Stimulated activated CD4-positive, alpha-beta T cell treated with anti-CD3 and anti-CD28 coated beads, Interleukin-4, amount 100 ng/mL, for 4 hours (primary cell): ENCODE data around the gene ACSM6.

Experiments used
- DNase-seq, 2 experiments: peaks; one replicate each; pipeline ENCODE4 v3.0.0-alpha.2; 2020

ACSM6 gene

DNA sequence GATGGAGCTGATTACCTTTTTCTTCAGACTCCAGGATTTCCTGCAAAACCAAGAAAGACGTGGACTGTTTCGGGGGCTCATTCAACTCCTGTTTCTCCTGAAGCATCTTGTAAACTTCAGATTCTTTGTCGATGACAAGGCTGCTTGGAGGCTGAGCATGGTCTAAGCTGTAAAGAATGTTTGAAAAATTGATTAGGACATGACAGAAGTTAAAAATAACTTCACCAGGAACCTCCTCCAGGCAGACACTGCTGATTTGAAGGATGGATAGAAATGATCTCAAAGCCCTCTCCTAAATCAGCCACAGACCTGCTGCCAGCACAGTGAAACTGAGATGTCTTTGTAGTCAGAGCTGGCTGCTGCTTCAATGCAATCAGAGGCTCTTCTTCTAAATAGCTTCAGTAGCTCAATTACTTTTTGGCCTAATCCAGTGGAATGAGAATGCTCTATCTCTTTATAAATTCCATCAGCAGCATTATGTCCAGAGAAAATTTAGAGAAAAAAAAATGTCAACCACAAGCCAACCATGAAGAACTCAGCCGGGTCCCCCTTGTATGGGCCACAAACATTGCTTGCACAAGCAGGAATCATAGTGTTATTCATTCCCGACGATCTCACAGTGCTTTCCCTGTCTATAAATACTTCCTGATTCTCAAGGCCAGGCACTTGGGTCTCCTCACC, 53.3 kb downstream of the ACSM6 start:
- DNase-seq, result no peak

GRCh38 chr10:95247881-95248583, 54.0 kb downstream of the ACSM6 start:
- DNase-seq, result no peak

GRCh38 chr10:95248989-95249388, 55.0 kb downstream of the ACSM6 start:
- DNase-seq, result no peak

DNA sequence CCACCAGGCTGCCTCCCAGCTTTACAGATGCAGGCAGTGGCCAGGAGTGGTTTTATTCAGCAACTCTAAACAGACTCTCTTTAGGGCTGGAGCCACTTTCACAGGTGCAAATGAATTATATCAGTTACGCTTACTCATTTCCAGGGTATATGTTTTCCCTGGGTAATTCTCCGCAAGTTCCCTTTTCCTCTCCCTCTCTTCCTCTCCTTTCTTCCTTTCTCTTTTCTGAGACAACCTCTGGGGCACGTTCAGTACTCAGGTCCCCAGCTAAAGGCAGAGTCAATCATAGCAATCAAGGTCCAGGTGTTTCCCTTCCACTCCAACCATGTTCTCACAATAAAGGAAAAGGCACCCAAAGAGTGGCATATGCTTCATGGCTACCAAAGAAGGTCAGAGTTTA, 55.4 kb downstream of the ACSM6 start:
- no peak for DNase-seq

GRCh38 chr10:95250856-95251255, 56.8 kb downstream of the ACSM6 start:
- DNase-seq, result no peak

DNA sequence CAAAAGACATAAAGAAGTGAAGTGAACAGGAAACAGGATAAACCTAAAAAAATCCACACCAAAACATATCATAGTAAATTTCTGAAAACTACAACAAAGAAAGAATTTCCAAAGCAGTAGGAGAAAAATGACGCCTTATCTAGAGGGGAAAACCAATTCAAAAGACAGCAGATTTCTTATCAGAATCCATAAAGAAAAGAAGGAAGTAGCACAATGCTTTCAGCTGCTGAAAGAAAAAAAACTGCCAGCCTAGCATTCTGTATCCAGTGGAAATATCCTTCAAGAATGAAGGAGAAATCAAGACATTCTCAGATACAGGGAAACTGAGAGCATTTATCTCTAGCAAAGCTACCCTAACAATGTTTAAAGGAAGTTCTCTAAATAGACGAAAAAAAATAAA, 59.0 kb downstream of the ACSM6 start:
- no peak for DNase-seq

DNA sequence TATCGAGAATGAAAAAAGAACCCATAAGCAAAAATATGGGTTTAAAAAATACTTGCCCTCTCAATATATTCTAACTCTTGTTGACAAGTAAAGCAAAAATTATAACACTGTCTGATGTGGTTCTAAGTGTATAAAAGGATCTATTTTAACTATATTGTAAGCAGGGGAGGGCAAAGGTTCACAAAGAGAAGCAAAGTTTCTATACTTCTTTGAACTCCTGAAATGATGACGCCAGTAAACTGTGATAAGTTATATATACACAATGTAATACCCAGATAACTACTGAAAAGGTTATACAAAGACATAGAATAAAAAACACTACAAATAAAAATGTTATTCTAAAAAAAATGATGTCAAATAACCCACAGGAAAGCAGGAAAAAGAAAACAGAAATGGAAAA, 59.6 kb downstream of the ACSM6 start:
- no peak for DNase-seq

GRCh38 chr10:95254629-95255028, 60.6 kb downstream of the ACSM6 start:
- no peak for DNase-seq

GRCh38 chr10:95256268-95256667, 62.2 kb downstream of the ACSM6 start:
- DNase-seq, result no peak

GRCh38 chr10:95257849-95258248, 63.8 kb downstream of the ACSM6 start:
- DNase-seq, result no peak

DNA sequence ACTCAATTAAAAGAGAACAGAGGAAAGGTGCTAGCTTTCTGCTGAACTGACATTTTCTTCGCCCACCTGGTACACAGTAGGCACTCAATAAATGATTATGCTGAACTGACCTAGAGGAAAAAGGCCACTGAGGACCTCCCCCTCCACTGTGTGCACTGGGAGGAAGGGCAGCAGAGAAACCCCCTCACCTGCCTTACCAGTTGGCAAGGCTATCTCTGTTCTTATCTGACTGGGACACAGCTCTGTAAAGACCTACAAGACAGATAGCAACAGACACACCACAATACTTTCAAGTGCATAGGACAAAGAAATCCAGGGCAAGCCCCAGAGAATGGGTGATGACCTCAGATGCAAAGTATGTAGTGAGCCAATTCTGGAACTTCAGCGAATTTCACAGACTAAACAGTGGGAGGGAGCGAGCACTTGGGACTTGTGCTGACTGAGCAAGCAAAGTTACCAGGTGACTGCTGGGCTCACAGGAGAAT, 66.4 kb downstream of the ACSM6 start:
- no peak for DNase-seq

GRCh38 chr10:95260909-95261552, 67.0 kb downstream of the ACSM6 start:
- no peak for DNase-seq

- DNase-seq, result no peak
These were observed 67.9 kb downstream of the ACSM6 start for GRCh38 chr10:95261926-95262325.

DNA sequence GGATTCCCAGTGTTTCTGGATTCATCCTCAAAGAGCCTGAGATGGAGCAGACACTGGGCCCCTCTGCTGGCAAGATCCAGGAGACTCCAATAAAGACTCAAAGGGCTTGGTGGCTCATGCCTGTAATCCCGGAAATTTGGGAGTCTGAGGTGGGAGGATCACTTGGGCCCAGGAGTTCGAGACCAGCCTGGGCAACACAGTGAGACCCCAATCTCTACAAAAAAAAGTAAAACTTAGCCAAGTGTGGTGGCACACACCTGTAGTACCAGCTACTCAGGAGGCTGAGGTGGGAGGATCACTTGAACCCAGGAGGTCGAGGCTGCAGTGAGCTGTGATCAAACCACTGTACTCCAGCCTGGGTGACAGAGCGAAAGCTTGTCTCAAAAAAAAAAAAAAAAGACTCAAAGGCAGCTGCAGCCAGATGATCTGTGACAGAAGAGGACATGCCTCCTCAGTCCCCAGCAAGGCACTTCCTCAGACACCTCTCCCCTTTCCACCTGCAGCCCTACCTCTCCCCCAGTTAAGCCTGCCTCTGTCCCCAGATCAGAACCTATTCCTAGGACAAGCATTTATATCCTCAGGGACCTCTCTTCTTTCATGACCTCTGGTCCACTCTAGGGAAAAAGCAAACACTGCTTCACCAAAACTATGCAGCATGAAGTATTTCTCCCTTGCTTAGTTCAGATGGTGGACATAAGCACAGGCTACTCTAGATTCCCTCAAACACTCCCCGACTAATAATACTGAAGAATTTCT, 68.9 kb downstream of the ACSM6 start:
- no peak for DNase-seq

DNA sequence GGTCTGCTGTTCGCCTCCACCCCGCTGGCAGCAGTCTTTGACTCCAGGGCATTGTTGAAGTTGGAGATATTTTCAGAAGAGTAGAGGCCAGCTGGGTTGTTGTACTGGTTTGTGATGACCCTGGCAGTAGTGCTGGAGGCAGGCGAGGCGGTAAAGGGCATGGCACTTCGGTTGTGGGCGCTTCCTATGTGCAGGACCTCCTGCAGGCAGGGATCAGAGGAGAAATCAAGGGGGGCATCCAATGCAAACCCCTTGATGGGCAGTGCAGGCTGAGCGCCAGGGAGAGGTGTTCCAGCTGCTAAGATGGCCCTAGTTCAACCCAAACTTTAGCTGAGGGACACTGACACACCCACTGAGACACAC, 69.8 kb downstream of the ACSM6 start:
- no peak for DNase-seq

- DNase-seq, result no peak
These were observed 70.4 kb downstream of the ACSM6 start for GRCh38 chr10:95264227-95265051.

DNA sequence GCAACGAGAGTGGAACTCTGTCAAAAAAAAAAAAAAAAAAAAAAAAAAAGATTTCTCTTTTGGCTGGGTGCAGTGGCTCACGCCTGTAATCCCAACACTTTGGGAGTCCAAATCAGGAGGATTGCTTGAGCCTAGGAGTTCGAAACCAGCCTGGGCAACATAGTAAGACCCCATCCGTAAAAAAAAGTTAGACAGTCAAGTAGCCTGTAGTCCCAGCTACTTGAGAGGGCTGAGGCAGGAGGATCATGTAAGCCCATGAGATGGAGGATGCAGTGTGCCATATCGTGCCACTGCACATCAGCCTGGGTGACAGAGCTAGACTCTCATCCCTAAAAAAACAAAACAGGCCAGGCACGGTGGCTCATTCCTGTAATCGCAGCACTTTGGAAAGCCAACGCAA, 71.5 kb downstream of the ACSM6 start:
- no peak for DNase-seq

DNA sequence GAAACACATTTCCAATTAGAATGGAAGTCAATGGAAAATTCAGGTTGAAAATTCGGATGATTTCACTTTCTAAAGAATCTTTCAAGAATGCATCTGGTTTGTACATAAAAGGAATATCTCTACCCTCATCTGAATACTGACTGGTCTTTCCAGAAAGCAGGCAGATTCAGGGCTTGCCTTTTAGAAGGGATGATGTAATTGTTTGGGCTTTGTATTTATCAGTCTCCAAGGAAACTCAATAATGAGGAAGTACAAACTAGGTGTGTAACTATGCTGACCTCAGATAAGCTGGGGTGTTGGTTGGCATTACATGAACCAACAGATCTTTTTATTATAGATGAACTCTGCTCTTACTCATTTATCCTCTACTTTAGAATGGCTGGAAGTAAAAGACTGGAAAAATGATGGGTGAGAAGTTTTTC, 72.6 kb downstream of the ACSM6 start:
- DNase-seq, result no peak

DNA sequence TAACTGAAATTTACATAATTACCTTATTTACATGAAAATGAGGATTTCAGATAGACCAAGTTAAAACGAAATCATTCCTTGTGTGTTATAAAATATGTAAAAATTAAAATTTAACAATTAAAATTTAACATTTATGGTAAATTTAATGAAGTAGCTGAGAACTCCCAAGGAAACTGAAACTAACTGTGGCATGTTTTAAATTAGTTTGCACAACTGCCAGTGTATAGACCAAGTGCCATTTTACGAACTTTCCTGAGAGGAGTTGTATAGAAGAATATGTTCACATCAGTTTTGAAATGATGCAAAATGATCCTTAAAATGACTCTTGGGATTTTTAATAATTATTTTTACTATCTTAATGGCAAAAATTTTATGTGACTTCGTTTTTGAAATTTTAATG, 73.2 kb downstream of the ACSM6 start:
- DNase-seq, result no peak

DNA sequence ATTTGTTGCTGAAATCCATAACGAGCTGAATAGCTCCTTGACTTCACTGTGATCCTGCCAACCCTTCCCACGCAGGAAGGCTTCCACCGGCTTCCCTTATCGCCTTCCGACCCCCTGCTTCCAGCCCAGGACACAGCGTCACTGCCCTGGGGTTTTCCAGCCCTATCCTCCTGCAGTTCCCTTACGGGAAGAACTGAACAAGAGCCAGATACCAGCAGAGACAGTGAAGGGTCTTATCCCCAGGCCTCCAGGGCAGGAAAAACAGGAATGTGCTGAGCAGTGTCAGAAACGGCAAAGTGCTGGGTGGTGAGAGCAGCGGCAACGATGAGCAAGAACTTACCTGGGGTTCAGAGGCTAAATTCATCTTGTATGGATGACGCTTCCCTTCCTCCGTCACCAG, 74.4 kb downstream of the ACSM6 start:
- no peak for DNase-seq

- DNase-seq, result no peak
These were observed 79.6 kb downstream of the ACSM6 start for GRCh38 chr10:95273393-95274312.
